Measurements from ENCODE around the gene UCN. TPM values are rescaled to one million over a fixed set of nuclear protein-coding genes. Genes with fewer than 3 reads are reported as not detected.

Gene UCN
- total and polyA plus RNA-seq, 2 of the 4 experiments (the other 2 are of a cell fraction): 0.22 TPM; not detected in 1

- H4K20me1 ChIP-seq (ENCODE audit: insufficient read depth, low read length): no peaks in the 10 kb centered on the region
- H3K9me1 ChIP-seq (ENCODE audit: insufficient read depth, low read length): peaks cover 11% of the 10 kb centered on the region; the same call in 1 of the 2 replicates
- no peak for TF ChIP-seq RCOR1 (IDR thresholded peaks at IDR 0.05; ENCODE audit: insufficient replicate concordance, low read length)
- TF ChIP-seq CHD1 (IDR thresholded peaks at IDR 0.05; ENCODE audit: low read depth, low read length): no peak
- no peak for TF ChIP-seq RAD21 (IDR thresholded peaks at IDR 0.05; ENCODE audit: low read length)
- no peak for TF ChIP-seq POLR2A (IDR thresholded peaks at IDR 0.05; ENCODE audit: low read depth, low read length)
- no peak for TF ChIP-seq FOS (IDR thresholded peaks at IDR 0.05; ENCODE audit: low read depth, low read length)
- TF ChIP-seq CTCF (conservative IDR thresholded peaks at IDR 0.05; ENCODE audit: low read depth, low read length): no peak
- TF ChIP-seq CEBPB (IDR thresholded peaks at IDR 0.05; ENCODE audit: low read depth, low read length): no peak
- peak overlapping the region; percentile 97 for H3K23ac ChIP-seq (ENCODE audit: low read depth, low read length)
- in situ Hi-C loops (cut with MboI; ENCODE audit: low sequenced_read_pairs) (no loop called here), dilution Hi-C loops (cut with HindIII; ENCODE audit: low sequenced_read_pairs, unreplicated experiment) (no loop called here), intact Hi-C loops (cut with micrococcal nuclease) (loop anchor here (5.0 kb wide), 1 partner anchor 34 kb away; the partner anchor contains the start of gene GTF3C2)
- H3K36me3 ChIP-seq (ENCODE audit: control insufficient read depth, insufficient read depth, low read length): peaks cover 19% of the 10 kb centered on the region
- ChIA-PET CTCF (interaction anchor here (1.2 kb wide), 1 partner anchor 46 kb away, joined by 3 read pairs; no protein-coding TSS in a partner anchor), POLR2A (ENCODE audit: unreplicated experiment) (no interaction called here)
- ATAC-seq (ENCODE audit: low read depth) (peak; percentile 7), DNase-seq (no peak)
- H2BK5ac ChIP-seq (ENCODE audit: low read depth, low read length, poor library complexity, severe bottlenecking): peak overlapping the region; percentile 88
- H3K4me2 ChIP-seq (ENCODE audit: low read depth, low read length): peak overlapping the region; percentile 95
- peak overlapping the region; percentile 97 for H3K27ac ChIP-seq (ENCODE audit: insufficient read depth, low read length)
- peak overlapping the region; percentile 98 for H2AK9ac ChIP-seq (replicated peaks; ENCODE audit: low read depth, low read length, poor library complexity)
- H2BK15ac ChIP-seq (ENCODE audit: low read depth, low read length): 0 out of 3 replicates have a peak overlapping the region, but pooled peaks have one; percentile 6
- peak overlapping the region; percentile 97 for H3K56ac ChIP-seq (ENCODE audit: extremely low read depth, insufficient read depth, low read length)
- peak overlapping the region; percentile 92 for H2AFZ ChIP-seq (replicated peaks; ENCODE audit: low read length, poor library complexity)
- H3K9ac ChIP-seq (ENCODE audit: low read depth, low read length): peak overlapping the region; percentile 97
- H3K14ac ChIP-seq (replicated peaks; ENCODE audit: low read depth, low read length): peak overlapping the region; percentile 99
- H4K5ac ChIP-seq (ENCODE audit: low read depth, low read length): peak overlapping the region; percentile 91
- H4K91ac ChIP-seq (ENCODE audit: insufficient read depth, low read depth, low read length): peak overlapping the region; percentile 83
- BruUV-seq (replicated peaks): no TSS peak
- peak overlapping the region; percentile 97 for H3K4ac ChIP-seq (ENCODE audit: low read depth, low read length)
- H2AK5ac ChIP-seq (ENCODE audit: low read depth, low read length): peak overlapping the region; percentile 83
- no CpG with 5 or more reads among the region's 5 CpGs for WGBS, 2 experiments (ENCODE audit: extremely low coverage in 2 of 2, insufficient read length in 1 of 2)
- peak overlapping the region; percentile 60; the same call in 1 of the 2 replicates for H3K18ac ChIP-seq (ENCODE audit: low read depth, low read length)
- no peaks in the 10 kb centered on the region for H3K27me3 ChIP-seq (ENCODE audit: control insufficient read depth, insufficient read depth, low read length)
- peak overlapping the region; percentile 63 for H3K4me3 ChIP-seq (ENCODE audit: insufficient read depth, low read depth, low read length)
- H2BK20ac ChIP-seq (ENCODE audit: low read depth, low read length): no peak overlapping the region
- H3K4me1 ChIP-seq (ENCODE audit: control insufficient read depth, insufficient read depth, low read length): peaks cover 7% of the 10 kb centered on the region
- H3K9me3 ChIP-seq (ENCODE audit: control insufficient read depth, insufficient read depth, low read length): no peaks in the 10 kb centered on the region
- peak overlapping the region; percentile 58 for H2BK120ac ChIP-seq (ENCODE audit: low read depth, low read length)
- H3K79me1 ChIP-seq (ENCODE audit: low read depth in 1 of 2, low read length in 2 of 2): peaks cover 22 to 44% of the 10 kb centered on the region in 2 experiments
- peak overlapping the region; percentile 93 to 99 for H4K8ac ChIP-seq (ENCODE audit: low read depth in 2 of 2, low read length in 2 of 2)
Observed at GRCh38 chr2:27323596-27324285, 15.5 kb upstream of the UCN start.

Measured in IMR-90 (cell line).